ENCODE data around the gene P2RX3.

- no peak for TF ChIP-seq CTCF (IDR thresholded peaks at IDR 0.05)
- TF ChIP-seq EP300 (IDR thresholded peaks at IDR 0.05), result no peak
- no peak for TF ChIP-seq POLR2A (IDR thresholded peaks at IDR 0.05)
These were observed 81.0 kb downstream of the P2RX3 start for GRCh38 chr11:57419146-57419545.

All from ovary (tissue), 3 donors.